ENCODE results near the gene MED12L. TPM values are rescaled to one million over a fixed set of nuclear protein-coding genes. Genes with fewer than 3 reads are reported as not detected.

The MED12L gene
- total RNA-seq, 1 donor from 2014 or later: 0.97 TPM

- Mint-ChIP-seq H3K27ac (ENCODE audit: unreplicated experiment) (no peak overlapping the region), H3K9me3 (ENCODE audit: low read depth) (no peaks in the 10 kb centered on the region), H3K4me1 (ENCODE audit: low read depth) (peaks cover 24% of the 10 kb centered on the region), H3K36me3 (ENCODE audit: low read depth) (no peaks in the 10 kb centered on the region), H3K27me3 (ENCODE audit: low read depth) (no peaks in the 10 kb centered on the region), H3K4me3 (ENCODE audit: unreplicated experiment) (no peak overlapping the region)
- TF ChIP-seq, protein P1, sequence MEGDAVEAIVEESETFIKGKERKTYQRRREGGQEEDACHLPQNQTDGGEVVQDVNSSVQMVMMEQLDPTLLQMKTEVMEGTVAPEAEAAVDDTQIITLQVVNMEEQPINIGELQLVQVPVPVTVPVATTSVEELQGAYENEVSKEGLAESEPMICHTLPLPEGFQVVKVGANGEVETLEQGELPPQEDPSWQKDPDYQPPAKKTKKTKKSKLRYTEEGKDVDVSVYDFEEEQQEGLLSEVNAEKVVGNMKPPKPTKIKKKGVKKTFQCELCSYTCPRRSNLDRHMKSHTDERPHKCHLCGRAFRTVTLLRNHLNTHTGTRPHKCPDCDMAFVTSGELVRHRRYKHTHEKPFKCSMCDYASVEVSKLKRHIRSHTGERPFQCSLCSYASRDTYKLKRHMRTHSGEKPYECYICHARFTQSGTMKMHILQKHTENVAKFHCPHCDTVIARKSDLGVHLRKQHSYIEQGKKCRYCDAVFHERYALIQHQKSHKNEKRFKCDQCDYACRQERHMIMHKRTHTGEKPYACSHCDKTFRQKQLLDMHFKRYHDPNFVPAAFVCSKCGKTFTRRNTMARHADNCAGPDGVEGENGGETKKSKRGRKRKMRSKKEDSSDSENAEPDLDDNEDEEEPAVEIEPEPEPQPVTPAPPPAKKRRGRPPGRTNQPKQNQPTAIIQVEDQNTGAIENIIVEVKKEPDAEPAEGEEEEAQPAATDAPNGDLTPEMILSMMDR (IDR thresholded peaks at IDR 0.05): no peak
- DNase-seq (ENCODE audit: low spot score): no peak
Measured at GRCh38 chr3:151307131-151307530, 221.7 kb downstream of the MED12L start.

- H3K36me3 Mint-ChIP-seq (ENCODE audit: low read depth): no peaks in the 10 kb centered on the region
- TF ChIP-seq, protein P1 (IDR thresholded peaks at IDR 0.05): no peak
- no peaks in the 10 kb centered on the region for H3K9me3 Mint-ChIP-seq (ENCODE audit: low read depth)
- H3K27ac Mint-ChIP-seq (ENCODE audit: unreplicated experiment): no peak overlapping the region
- H3K4me1 Mint-ChIP-seq (ENCODE audit: low read depth): peaks cover 24% of the 10 kb centered on the region
- H3K27me3 Mint-ChIP-seq (ENCODE audit: low read depth): no peaks in the 10 kb centered on the region
- DNase-seq (ENCODE audit: low spot score): no peak
- no peak overlapping the region for H3K4me3 Mint-ChIP-seq (ENCODE audit: unreplicated experiment)
Measured at GRCh38 chr3:151307583-151308488, 222.4 kb downstream of the MED12L start.

DNA sequence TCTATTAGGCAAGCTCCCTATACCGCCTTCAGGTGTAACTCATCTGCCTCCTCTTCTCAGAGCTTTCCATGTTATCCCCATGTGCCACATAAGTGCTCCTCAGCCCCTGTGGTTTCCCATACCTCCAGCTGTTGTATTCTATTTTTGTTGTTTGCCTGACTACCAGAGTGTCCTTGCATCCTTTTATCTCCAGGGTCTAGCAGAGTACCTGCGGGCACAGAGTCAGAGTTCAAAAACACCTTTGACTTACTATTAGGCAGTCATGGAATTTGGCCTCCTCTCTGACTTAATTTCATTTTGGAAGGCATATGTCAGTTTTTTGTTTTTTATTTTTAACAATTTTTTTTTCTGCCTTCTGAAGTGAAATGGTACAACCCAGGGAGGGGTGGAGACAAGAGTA lies 224.1 kb downstream of the MED12L start:
- Mint-ChIP-seq H3K9me3 (ENCODE audit: low read depth) (no peaks in the 10 kb centered on the region), H3K36me3 (ENCODE audit: low read depth) (no peaks in the 10 kb centered on the region), H3K4me1 (ENCODE audit: low read depth) (peaks cover 19% of the 10 kb centered on the region), H3K4me3 (ENCODE audit: unreplicated experiment) (no peak overlapping the region), H3K27ac (ENCODE audit: unreplicated experiment) (no peak overlapping the region), H3K27me3 (ENCODE audit: low read depth) (no peaks in the 10 kb centered on the region)
- no peak for DNase-seq (ENCODE audit: low spot score)
- TF ChIP-seq, protein P1 (IDR thresholded peaks at IDR 0.05): no peak

DNA sequence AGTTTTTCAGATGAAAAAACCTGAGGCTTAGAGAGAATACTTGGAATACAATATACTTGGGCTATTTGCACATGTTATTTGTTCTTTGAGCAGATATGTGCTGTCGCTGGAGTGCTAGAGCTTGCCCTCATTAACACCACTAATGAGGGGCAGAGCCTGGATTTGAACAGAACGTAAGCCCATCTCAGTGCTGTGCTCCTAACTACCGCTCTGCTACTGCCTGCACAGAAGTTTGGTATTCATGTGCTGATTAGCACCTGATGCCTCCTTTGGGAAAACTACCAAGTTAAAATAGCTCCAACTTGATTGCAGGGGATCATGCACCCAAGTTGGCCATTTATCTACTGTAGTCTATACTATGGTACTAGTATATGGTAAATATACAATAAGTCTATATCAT lies 227.5 kb downstream of the MED12L start:
- TF ChIP-seq, protein P1 (IDR thresholded peaks at IDR 0.05): no peak
- H3K27ac Mint-ChIP-seq (ENCODE audit: unreplicated experiment): no peak overlapping the region
- peaks cover 9% of the 10 kb centered on the region for H3K9me3 Mint-ChIP-seq (ENCODE audit: low read depth)
- no peaks in the 10 kb centered on the region for H3K27me3 Mint-ChIP-seq (ENCODE audit: low read depth)
- H3K4me1 Mint-ChIP-seq (ENCODE audit: low read depth): peaks cover 17% of the 10 kb centered on the region
- no peak overlapping the region for H3K4me3 Mint-ChIP-seq (ENCODE audit: unreplicated experiment)
- DNase-seq (ENCODE audit: low spot score): no peak
- no peaks in the 10 kb centered on the region for H3K36me3 Mint-ChIP-seq (ENCODE audit: low read depth)

- H3K27me3 Mint-ChIP-seq (ENCODE audit: low read depth): no peaks in the 10 kb centered on the region
- no peak overlapping the region for H3K4me3 Mint-ChIP-seq (ENCODE audit: unreplicated experiment)
- DNase-seq (ENCODE audit: low spot score): no peak
- H3K9me3 Mint-ChIP-seq (ENCODE audit: low read depth): peaks cover 9% of the 10 kb centered on the region
- peaks cover 22% of the 10 kb centered on the region for H3K4me1 Mint-ChIP-seq (ENCODE audit: low read depth)
- TF ChIP-seq, protein P1 (IDR thresholded peaks at IDR 0.05): no peak
- H3K27ac Mint-ChIP-seq (ENCODE audit: unreplicated experiment): no peak overlapping the region
- no peaks in the 10 kb centered on the region for H3K36me3 Mint-ChIP-seq (ENCODE audit: low read depth)
Measured at GRCh38 chr3:151314137-151314536, 228.7 kb downstream of the MED12L start.

Data from chondrocyte (in vitro differentiated cells).